Measurements from ENCODE around the gene KCNMA1. TPM values are rescaled to one million over a fixed set of nuclear protein-coding genes. Genes with fewer than 3 reads are reported as not detected.

Gene KCNMA1
- total RNA-seq, 4 donors from 2014 or later = 4.6 to 10.5 (median 7.8) TPM

DNA sequence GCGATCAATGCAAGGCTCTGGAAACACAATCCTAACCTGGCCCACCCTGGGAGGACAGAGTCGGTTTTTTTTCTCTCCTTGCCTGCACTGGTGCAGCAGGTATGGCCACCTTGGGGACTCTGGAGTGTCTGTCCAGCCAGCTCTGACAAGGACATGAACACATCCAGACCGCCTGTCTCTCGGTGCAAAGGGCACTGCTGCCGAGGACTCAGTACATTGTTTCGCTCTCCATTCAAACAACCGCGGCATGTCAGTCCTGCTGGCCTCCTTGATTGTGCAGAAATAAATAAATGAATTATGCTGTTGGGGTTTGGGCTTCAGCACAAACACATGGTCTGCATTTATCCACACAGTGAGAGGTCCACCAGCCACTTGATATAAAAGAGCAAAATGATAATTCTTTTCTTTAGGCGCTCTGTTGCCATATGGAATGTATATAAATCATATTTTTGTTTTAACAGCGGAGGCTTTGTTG, 565.2 kb downstream of the KCNMA1 start:
- no peaks in the 10 kb centered on the region for H3K27me3 ChIP-seq

DNA sequence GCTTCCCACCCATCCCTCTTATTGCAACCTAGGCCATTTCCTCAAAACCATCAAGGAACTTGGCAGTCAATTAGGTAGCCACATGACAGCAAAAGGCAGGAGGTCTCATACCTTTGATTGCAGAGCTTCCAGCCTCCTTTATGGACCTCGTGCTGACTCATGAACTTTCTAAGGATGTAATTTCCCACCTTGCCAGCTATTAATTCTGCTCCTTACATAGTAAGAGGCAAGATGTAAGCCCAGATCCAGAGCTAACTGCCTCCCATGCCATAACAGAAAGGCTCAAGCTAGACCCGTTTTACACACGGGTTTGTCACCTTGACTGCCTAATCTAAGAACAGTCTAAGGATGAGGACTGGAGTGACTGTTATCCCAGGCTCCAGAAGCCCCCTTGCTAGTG, 565.7 kb downstream of the KCNMA1 start:
- peaks cover 34% of the 10 kb centered on the region for H3K4me1 ChIP-seq
- 73% methylated on average over 3 of the region's 3 CpGs for WGBS
- no peaks in the 10 kb centered on the region for H3K9me3 ChIP-seq
- no peaks in the 10 kb centered on the region for H3K27me3 ChIP-seq
- no peak overlapping the region for H3K4me3 ChIP-seq
- H3K36me3 ChIP-seq = no peaks in the 10 kb centered on the region
- no peak for TF ChIP-seq EP300 (IDR thresholded peaks at IDR 0.05)
- TF ChIP-seq POLR2AphosphoS5 (IDR thresholded peaks at IDR 0.05) = no peak
- TF ChIP-seq, protein P1, sequence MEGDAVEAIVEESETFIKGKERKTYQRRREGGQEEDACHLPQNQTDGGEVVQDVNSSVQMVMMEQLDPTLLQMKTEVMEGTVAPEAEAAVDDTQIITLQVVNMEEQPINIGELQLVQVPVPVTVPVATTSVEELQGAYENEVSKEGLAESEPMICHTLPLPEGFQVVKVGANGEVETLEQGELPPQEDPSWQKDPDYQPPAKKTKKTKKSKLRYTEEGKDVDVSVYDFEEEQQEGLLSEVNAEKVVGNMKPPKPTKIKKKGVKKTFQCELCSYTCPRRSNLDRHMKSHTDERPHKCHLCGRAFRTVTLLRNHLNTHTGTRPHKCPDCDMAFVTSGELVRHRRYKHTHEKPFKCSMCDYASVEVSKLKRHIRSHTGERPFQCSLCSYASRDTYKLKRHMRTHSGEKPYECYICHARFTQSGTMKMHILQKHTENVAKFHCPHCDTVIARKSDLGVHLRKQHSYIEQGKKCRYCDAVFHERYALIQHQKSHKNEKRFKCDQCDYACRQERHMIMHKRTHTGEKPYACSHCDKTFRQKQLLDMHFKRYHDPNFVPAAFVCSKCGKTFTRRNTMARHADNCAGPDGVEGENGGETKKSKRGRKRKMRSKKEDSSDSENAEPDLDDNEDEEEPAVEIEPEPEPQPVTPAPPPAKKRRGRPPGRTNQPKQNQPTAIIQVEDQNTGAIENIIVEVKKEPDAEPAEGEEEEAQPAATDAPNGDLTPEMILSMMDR (IDR thresholded peaks at IDR 0.05) = no peak
- no peak for TF ChIP-seq POLR2A (IDR thresholded peaks at IDR 0.05)
- no peak for DNase-seq (ENCODE audit: low spot score in 2 of 2)
- H3K27ac ChIP-seq = peak overlapping the region; percentile 44

More for the DNA sequence above, 565.2 kb downstream of the KCNMA1 start:
- H3K9me3 ChIP-seq = no peaks in the 10 kb centered on the region
- H3K27ac ChIP-seq = peak overlapping the region; percentile 44
- no peak overlapping the region for H3K4me3 ChIP-seq
- WGBS = 75% methylated on average over 9 of the region's 10 CpGs
- no peak for DNase-seq (ENCODE audit: low spot score in 2 of 2)
- TF ChIP-seq POLR2A (IDR thresholded peaks at IDR 0.05) (no peak), POLR2AphosphoS5 (IDR thresholded peaks at IDR 0.05) (no peak), EP300 (IDR thresholded peaks at IDR 0.05) (no peak)
- TF ChIP-seq, protein P1 (IDR thresholded peaks at IDR 0.05) = no peak
- H3K4me1 ChIP-seq = peaks cover 34% of the 10 kb centered on the region
- H3K36me3 ChIP-seq = no peaks in the 10 kb centered on the region

DNA sequence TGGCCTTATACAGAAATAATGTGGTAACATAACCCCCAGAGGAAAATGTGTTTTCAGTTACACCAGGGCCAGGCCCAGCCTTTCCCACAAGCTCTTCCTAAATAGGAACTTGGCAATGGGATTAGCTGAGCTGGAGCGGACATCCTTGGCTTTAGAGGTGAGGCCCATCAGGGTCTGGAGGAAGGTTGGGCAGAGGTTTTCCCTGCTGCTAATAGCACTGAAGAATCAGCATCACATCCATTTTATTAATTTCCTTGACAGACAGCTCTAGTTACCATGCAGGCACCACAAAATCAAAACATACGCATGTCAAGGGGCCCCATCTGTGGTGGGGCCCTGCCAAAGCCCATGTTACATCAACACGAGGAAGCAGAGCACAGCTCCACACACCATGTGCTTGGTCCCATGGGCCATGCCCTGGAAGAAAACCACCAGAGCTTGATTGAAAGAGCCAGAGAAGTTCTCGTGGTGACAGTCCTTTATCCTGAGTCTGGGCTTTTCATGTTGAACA, 566.6 kb downstream of the KCNMA1 start:
- peak in 1 of 2 donors; percentile 85 for DNase-seq (ENCODE audit: low spot score in 2 of 2)
- peak overlapping the region; percentile 44 for H3K27ac ChIP-seq
- H3K4me1 ChIP-seq = peaks cover 34% of the 10 kb centered on the region
- H3K4me3 ChIP-seq = no peak overlapping the region
- H3K27me3 ChIP-seq = no peaks in the 10 kb centered on the region
- 68% methylated on average over 4 of the region's 4 CpGs for WGBS
- no peaks in the 10 kb centered on the region for H3K9me3 ChIP-seq
- TF ChIP-seq, protein P1 (IDR thresholded peaks at IDR 0.05) = no peak
- no peak for TF ChIP-seq POLR2AphosphoS5 (IDR thresholded peaks at IDR 0.05)
- TF ChIP-seq EP300 (IDR thresholded peaks at IDR 0.05) = no peak
- TF ChIP-seq POLR2A (IDR thresholded peaks at IDR 0.05) = no peak
- H3K36me3 ChIP-seq = no peaks in the 10 kb centered on the region

- WGBS = 83% methylated on average over 5 of the region's 5 CpGs
- TF ChIP-seq POLR2A (IDR thresholded peaks at IDR 0.05) = no peak
- TF ChIP-seq POLR2AphosphoS5 (IDR thresholded peaks at IDR 0.05) = no peak
- TF ChIP-seq EP300 (IDR thresholded peaks at IDR 0.05) = no peak
- TF ChIP-seq, protein P1 (IDR thresholded peaks at IDR 0.05) = no peak
- Histone ChIP-seq H3K4me1 (peaks cover 34% of the 10 kb centered on the region), H3K4me3 (no peak overlapping the region), H3K9me3 (no peaks in the 10 kb centered on the region), H3K27ac (peak overlapping the region; percentile 44), H3K27me3 (no peaks in the 10 kb centered on the region), H3K36me3 (no peaks in the 10 kb centered on the region)
- DNase-seq (ENCODE audit: low spot score in 2 of 2) = no peak
These were observed 567.3 kb downstream of the KCNMA1 start for GRCh38 chr10:77070346-77070745.

- no peak for TF ChIP-seq EP300 (IDR thresholded peaks at IDR 0.05)
- TF ChIP-seq POLR2AphosphoS5 (IDR thresholded peaks at IDR 0.05) = no peak
- TF ChIP-seq POLR2A (IDR thresholded peaks at IDR 0.05) = no peak
- TF ChIP-seq, protein P1 (IDR thresholded peaks at IDR 0.05) = no peak
- Histone ChIP-seq H3K9me3 (no peaks in the 10 kb centered on the region), H3K27ac (peak overlapping the region; percentile 55), H3K4me1 (peaks cover 27% of the 10 kb centered on the region), H3K4me3 (no peak overlapping the region), H3K36me3 (no peaks in the 10 kb centered on the region), H3K27me3 (no peaks in the 10 kb centered on the region)
- no peak for DNase-seq (ENCODE audit: low spot score in 2 of 2)
- WGBS = 90% methylated on average over 3 of the region's 3 CpGs
These were observed 568.6 kb downstream of the KCNMA1 start for GRCh38 chr10:77068969-77069368.
